ENCODE data around the gene PRDX3. TPM values are rescaled to one million over a fixed set of nuclear protein-coding genes. Genes with fewer than 3 reads are reported as not detected.
A peak's percentile ranks its signal among the peaks of the same experiment; 100 is the strongest.
"Not testable (repeated sequence)": the region's sequence is repeated elsewhere in the genome, so short reads cannot be mapped to it uniquely, and the experiment has no call there.

The PRDX3 gene
- total RNA-seq, 1 donor from 2014 or later: 103 TPM

- Mint-ChIP-seq H3K27ac (ENCODE audit: unreplicated experiment) (no peak overlapping the region), H3K27me3 (ENCODE audit: unreplicated experiment) (peaks cover 5% of the 10 kb centered on the region), H3K9me3 (ENCODE audit: unreplicated experiment) (peaks cover 3% of the 10 kb centered on the region), H3K36me3 (ENCODE audit: unreplicated experiment) (no peaks in the 10 kb centered on the region), H3K4me1 (ENCODE audit: low read depth, unreplicated experiment) (peaks cover 5% of the 10 kb centered on the region), H3K4me3 (ENCODE audit: unreplicated experiment) (no peak overlapping the region)
- no peak for TF ChIP-seq CTCF (IDR thresholded peaks at IDR 0.05; ENCODE audit: partially characterized antibody, unreplicated experiment)
- no peak for DNase-seq
Measured at GRCh38 chr10:119140603-119141245, 37.9 kb downstream of the PRDX3 start.

GRCh38 chr10:119139464-119140067 lies 39.0 kb downstream of the PRDX3 start:
- peaks cover 5% of the 10 kb centered on the region for H3K27me3 Mint-ChIP-seq (ENCODE audit: unreplicated experiment)
- peak; percentile 40 for TF ChIP-seq CTCF (IDR thresholded peaks at IDR 0.05; ENCODE audit: partially characterized antibody, unreplicated experiment)
- no peak overlapping the region for H3K4me3 Mint-ChIP-seq (ENCODE audit: unreplicated experiment)
- peak; percentile 64 for DNase-seq
- peaks cover 3% of the 10 kb centered on the region for H3K9me3 Mint-ChIP-seq (ENCODE audit: unreplicated experiment)
- H3K4me1 Mint-ChIP-seq (ENCODE audit: low read depth, unreplicated experiment): peaks cover 5% of the 10 kb centered on the region
- peak overlapping the region; percentile 4 for H3K27ac Mint-ChIP-seq (ENCODE audit: unreplicated experiment)
- H3K36me3 Mint-ChIP-seq (ENCODE audit: unreplicated experiment): no peaks in the 10 kb centered on the region

GRCh38 chr10:119138346-119139306 lies 40.0 kb downstream of the PRDX3 start:
- Mint-ChIP-seq H3K27me3 (ENCODE audit: unreplicated experiment) (peaks cover 5% of the 10 kb centered on the region), H3K36me3 (ENCODE audit: unreplicated experiment) (peaks cover 4% of the 10 kb centered on the region), H3K4me3 (ENCODE audit: unreplicated experiment) (peak overlapping the region; percentile 25), H3K4me1 (ENCODE audit: low read depth, unreplicated experiment) (peaks cover 5% of the 10 kb centered on the region), H3K27ac (ENCODE audit: unreplicated experiment) (peak overlapping the region; percentile 28), H3K9me3 (ENCODE audit: unreplicated experiment) (peaks cover 3% of the 10 kb centered on the region)
- TF ChIP-seq CTCF (IDR thresholded peaks at IDR 0.05; ENCODE audit: partially characterized antibody, unreplicated experiment): no peak
- no peak for DNase-seq

- H3K4me1 Mint-ChIP-seq (ENCODE audit: low read depth, unreplicated experiment); H3K9me3 Mint-ChIP-seq (ENCODE audit: unreplicated experiment); DNase-seq; H3K4me3 Mint-ChIP-seq (ENCODE audit: unreplicated experiment); H3K36me3 Mint-ChIP-seq (ENCODE audit: unreplicated experiment); H3K27me3 Mint-ChIP-seq (ENCODE audit: unreplicated experiment); H3K27ac Mint-ChIP-seq (ENCODE audit: unreplicated experiment): not testable (repeated sequence)
Measured at GRCh38 chr10:119137878-119138277, 40.7 kb downstream of the PRDX3 start.

- Mint-ChIP-seq H3K36me3 (ENCODE audit: unreplicated experiment) (peaks cover 5% of the 10 kb centered on the region), H3K4me3 (ENCODE audit: unreplicated experiment) (no peak overlapping the region), H3K27me3 (ENCODE audit: unreplicated experiment) (peaks cover 4% of the 10 kb centered on the region), H3K27ac (ENCODE audit: unreplicated experiment) (no peak overlapping the region), H3K4me1 (ENCODE audit: low read depth, unreplicated experiment) (peaks cover 5% of the 10 kb centered on the region), H3K9me3 (ENCODE audit: unreplicated experiment) (peaks cover 3% of the 10 kb centered on the region)
- no peak for TF ChIP-seq CTCF (IDR thresholded peaks at IDR 0.05; ENCODE audit: partially characterized antibody, unreplicated experiment)
- no peak for DNase-seq
Measured at GRCh38 chr10:119136084-119136483, 42.5 kb downstream of the PRDX3 start.
